Sciatic nerve (tissue), 2 donors: Measurements from ENCODE around the gene CNTN5. TPM values are rescaled to one million over a fixed set of nuclear protein-coding genes. Genes with fewer than 3 reads are reported as not detected.

Source experiments
- ATAC-seq: fragments of 200-7000 bp; cut with Tn5 transposase; one replicate; pipeline ENCODE4 v1.9.1; 2020; ENCODE audit warnings: mild to moderate bottlenecking, moderate library complexity
- DNase-seq: peaks from one replicate; pipeline ENCODE4 v3.0.0-alpha.2; 2020; ENCODE audit warnings: low spot score
- intact Hi-C: fragments of 100-400 bp; cut with DNase I; formaldehyde crosslinking; loops from one replicate; pipeline ENCODE4 v1.14.2; 2022
- total RNA-seq: library from RNA; stranded (reverse); fragmentation: NEBNext Ultra II Directional; extraction: Animal tissue kit (Norgen Biotek cat#: 25700); gene quantifications from one replicate; pipeline ENCODE4 v1.2.1, GENCODE V29; 2021
- donor health status: DM: no; HTN: no; CAD: no.
- donor health status: DM: no; HTN: no; CAD: no.

CNTN5 gene
- total RNA-seq, 1 donor from 2014 or later = not detected

DNA sequence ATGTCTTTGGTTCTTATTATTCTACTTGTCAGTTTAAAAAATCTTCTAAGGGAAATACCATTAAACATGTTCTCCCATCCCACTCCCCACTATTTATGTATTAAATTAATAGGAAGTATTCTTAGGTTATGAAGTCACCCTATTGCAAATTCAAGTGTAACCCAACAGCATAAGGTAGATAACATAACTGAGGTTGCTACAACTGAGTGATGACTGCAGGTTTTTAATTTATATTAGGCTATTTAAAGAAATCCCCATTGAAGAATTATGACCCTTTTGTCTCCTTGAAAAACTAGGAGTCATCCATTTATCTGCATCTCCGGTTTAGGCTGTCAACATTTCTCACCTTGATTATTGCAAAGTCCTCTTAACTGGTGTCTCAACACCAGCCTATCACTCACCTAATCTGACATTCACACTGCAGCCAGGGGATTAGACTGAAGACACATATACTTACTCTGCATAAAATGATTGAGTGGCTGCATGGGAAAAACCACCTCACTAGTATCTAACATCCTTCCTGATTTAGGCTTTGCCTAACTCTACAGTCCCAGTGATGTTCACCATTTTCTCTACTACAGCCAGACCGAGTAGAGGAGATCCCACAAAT is 649.4 kb downstream of the CNTN5 start:
- DNase-seq (no peak), ATAC-seq (no peak)
- intact Hi-C loops = no loop called here

- ATAC-seq (no peak), DNase-seq (no peak)
- intact Hi-C loops = no loop called here
Observed at GRCh38 chr11:99671808-99672409, 651.2 kb downstream of the CNTN5 start.

- ATAC-seq (no peak), DNase-seq (no peak)
- intact Hi-C loops = no loop called here
Observed at GRCh38 chr11:99676292-99676691, 655.5 kb downstream of the CNTN5 start.

- ATAC-seq (no peak), DNase-seq (no peak)
- intact Hi-C loops = no loop called here
Observed at GRCh38 chr11:99682171-99682570, 661.4 kb downstream of the CNTN5 start.

DNA sequence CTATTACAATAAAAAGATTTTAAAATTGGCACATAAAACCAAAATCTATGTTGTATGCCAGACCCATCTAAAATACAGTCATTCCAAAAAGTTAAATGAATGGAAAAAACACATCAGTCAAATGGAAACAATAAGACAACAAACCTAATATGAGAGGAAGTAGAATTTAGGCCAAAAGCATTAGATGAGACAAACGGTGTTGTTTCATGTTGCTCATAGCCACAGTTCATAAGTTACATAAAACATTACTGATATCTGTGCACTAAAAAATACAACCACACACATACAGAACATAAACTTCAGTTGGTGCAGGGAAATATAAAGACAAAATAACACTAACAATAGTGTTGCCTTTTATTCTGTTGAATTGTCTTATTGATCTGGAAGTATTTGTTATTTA is 661.9 kb downstream of the CNTN5 start:
- no peak for ATAC-seq
- intact Hi-C loops = no loop called here

DNA sequence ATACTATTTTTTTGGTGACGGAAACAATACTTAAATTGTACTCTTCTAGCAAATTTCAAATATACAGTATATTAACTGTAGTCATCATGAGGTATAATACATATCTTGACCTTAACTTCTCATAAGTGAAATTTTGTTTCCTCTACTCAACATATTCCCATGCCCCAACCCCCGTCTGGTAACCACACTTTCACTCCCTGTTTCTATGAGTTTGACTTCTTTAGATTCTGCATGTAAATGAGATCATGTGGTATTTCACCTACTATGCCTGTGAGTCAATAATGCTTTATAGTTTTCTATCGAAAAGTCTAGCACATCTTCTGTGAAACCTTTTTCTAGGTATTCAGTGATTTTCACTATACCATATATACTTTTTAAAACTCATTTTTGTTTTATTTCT is 663.2 kb downstream of the CNTN5 start:
- ATAC-seq (no peak), DNase-seq (no peak)
- intact Hi-C loops = no loop called here

More for the DNA sequence above, 661.9 kb downstream of the CNTN5 start:
- no peak for DNase-seq

GRCh38 chr11:99686838-99687237 is 666.1 kb downstream of the CNTN5 start:
- intact Hi-C loops = no loop called here
- ATAC-seq (no peak), DNase-seq (no peak)

- no peak for ATAC-seq
- intact Hi-C loops = no loop called here
Observed at GRCh38 chr11:99687320-99687719, 666.6 kb downstream of the CNTN5 start.

DNA sequence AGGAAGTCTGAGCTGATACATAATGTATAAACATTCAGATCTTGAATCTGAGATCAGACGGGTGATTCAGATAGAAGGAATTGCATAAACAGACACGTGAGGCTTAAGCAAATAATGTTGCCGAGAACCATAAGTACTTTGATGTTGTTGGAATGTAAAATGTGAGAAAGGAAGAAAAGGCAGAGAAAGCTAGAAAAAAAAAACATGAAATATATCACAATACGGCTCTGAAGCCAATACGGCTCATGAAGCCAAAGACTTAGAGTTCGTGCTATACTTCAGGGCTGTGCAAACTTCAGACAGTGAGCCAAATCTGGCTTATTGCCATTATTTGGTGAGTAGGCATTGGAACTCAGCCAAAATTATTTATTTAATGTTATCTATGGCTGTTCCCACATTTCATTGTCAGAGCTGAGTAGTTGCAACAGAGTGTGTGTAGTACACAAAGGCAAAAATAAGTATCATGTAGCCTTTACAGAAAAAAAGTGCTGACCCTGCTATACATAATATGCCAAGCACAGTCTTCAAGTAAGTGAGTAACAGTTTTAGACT is 673.3 kb downstream of the CNTN5 start:
- intact Hi-C loops = no loop called here
- no peak for ATAC-seq

More at GRCh38 chr11:99687320-99687719, 666.6 kb downstream of the CNTN5 start:
- DNase-seq = no peak

DNA sequence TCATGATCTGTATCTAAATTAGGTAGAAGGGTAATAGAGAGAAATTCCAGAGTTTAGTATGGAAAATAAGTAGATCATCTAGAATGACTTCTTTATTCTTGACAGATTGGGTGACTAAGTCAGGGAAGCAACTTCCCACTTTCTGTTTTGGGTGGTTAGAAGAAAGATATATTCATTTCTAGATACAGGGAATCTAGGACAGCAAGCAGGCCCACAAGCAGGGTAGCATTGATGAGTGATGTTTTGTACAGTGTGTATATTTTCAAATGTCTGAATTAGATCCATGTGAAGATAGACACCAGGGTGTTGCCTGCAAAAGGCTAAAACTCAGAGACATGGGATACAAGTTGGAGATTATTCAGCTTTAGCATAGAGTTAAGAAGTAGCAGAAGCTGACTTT is 674.4 kb downstream of the CNTN5 start:
- ATAC-seq = no peak
- intact Hi-C loops = no loop called here
- no peak for DNase-seq

More for the DNA sequence above, 673.3 kb downstream of the CNTN5 start:
- DNase-seq = no peak

GRCh38 chr11:99706848-99707247 is 686.1 kb downstream of the CNTN5 start:
- intact Hi-C loops = loop anchor here (5.0 kb wide), 1 partner anchor 1430 kb away; no protein-coding TSS in a partner anchor
- no peak for DNase-seq
- ATAC-seq = no peak

DNA sequence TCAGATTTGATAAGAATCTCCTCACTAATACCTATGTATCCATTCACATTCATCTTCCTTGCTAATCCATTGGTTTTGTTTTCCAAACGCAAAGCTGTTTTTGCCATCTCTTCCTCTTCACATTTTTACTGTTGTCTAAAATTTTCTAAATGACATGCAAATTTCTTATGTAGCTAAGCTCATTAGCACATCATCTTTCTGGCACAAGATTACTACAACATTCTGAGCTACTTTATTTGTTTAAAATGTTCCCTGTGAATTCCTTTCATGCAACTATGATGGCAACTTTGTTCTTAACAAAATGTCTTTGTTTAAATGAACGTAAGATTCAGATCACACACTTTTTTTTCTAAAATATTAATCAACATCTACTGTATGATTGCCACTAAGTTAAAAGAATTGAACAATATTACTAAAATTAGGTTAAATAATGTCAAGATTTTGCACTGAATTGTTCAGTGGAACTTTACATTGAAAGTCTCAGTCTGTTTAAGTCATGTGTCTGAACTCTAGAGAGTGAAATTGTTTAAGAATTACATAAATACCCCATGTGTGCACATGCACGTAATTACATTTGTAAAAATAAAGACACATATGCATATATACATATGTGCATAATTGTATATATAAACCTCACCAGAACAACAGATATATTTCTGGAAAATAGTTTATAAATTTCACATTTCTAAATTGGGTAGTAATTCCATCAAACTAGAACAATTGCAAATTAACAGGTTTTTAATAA is 688.4 kb downstream of the CNTN5 start:
- DNase-seq = no peak
- no peak for ATAC-seq
- intact Hi-C loops = loop anchor here (5.0 kb wide), 1 partner anchor 1428 kb away; no protein-coding TSS in a partner anchor

DNA sequence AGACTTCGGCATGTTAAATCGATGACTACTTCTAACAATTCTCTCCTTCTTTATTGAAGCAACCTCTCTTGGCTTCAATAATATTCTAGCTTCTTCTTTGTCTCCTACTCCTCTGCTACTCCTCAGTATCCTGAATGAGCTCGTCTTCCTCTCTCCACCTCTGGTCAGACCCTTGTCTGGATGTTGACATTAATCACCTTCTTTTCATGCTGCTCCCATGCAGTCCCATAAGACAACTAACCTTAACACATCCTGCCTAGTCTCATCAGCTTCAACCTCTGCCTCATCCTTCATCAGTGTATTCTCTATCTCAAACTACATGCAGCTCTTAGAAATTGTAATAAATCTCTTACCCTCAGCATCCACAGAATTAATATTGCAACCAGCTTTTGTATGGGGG is 695.6 kb downstream of the CNTN5 start:
- DNase-seq = no peak
- no peak for ATAC-seq
- intact Hi-C loops = no loop called here

GRCh38 chr11:99718291-99718690 is 697.5 kb downstream of the CNTN5 start:
- no peak for ATAC-seq
- intact Hi-C loops = no loop called here
- no peak for DNase-seq

DNA sequence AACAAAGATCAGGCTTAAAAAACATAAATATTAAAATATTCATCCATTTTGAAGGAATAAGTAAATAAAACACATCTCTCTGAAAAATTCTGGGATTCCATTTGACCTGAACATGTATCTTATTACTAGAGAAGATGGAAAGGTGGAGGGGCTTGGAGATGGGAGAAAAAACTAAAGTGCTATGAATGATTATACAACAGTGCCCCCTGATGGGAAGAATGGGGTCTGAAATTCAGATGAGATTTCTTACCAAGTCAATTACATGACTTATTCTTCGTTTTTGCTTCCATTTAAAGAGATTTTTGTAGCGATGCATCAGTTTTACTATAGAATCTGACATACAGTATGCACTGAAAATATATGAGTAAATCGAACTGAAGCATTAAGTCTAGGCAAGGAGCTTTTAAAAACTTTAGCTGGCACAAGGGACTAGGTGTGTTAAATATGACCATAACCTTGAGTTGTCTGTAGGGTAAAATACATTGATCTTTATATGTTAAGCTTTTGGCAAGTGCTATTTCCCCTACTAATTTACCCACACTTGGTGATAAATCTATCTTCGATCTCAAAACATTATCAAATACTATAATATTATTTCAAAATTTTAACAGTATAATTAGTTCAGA is 718.8 kb downstream of the CNTN5 start:
- ATAC-seq (no peak), DNase-seq (no peak)
- intact Hi-C loops = no loop called here

- ATAC-seq = no peak
- intact Hi-C loops = no loop called here
- DNase-seq = no peak
Observed at GRCh38 chr11:99742501-99742900, 721.8 kb downstream of the CNTN5 start.

- no peak for DNase-seq
- no peak for ATAC-seq
- intact Hi-C loops = no loop called here
Observed at GRCh38 chr11:99759787-99760186, 739.0 kb downstream of the CNTN5 start.

- DNase-seq (no peak), ATAC-seq (no peak)
- intact Hi-C loops = no loop called here
Observed at GRCh38 chr11:99766811-99767210, 746.1 kb downstream of the CNTN5 start.

GRCh38 chr11:99773646-99774045 is 752.9 kb downstream of the CNTN5 start:
- no peak for DNase-seq
- no peak for ATAC-seq
- intact Hi-C loops = no loop called here

GRCh38 chr11:99781074-99781473 is 760.3 kb downstream of the CNTN5 start:
- intact Hi-C loops = no loop called here
- DNase-seq (no peak), ATAC-seq (no peak)
